DND-41 (cell line): ENCODE results near the gene KRT7.

ENCODE experiments used
- ATAC-seq: fragments of 200-7000 bp; cut with Tn5 transposase; 3 replicates; pipeline ENCODE4 v1.9.1; 2021; ENCODE audit warnings: low read depth; ENCODE audit not compliant: insufficient read depth
- DNase-seq: peaks from one replicate; pipeline ENCODE4 v3.0.0-alpha.2; 2020
- H2AFZ ChIP-seq: 2 replicates; pipeline ENCODE4 v1.6.0; 2012; ENCODE audit warnings: low read depth, low read length
- H3K27ac ChIP-seq: 2 replicates; pipeline ENCODE4 v1.5.1; 2012; ENCODE audit warnings: low read length, inconsistent platforms
- H3K27me3 ChIP-seq: fragments of 200-600 bp; sonication (generic); 2 replicates; pipeline ENCODE4 v1.6.0; 2012; ENCODE audit warnings: low read length, mild to moderate bottlenecking, inconsistent platforms; ENCODE audit not compliant: insufficient read depth, poor library complexity
- H3K36me3 ChIP-seq: 2 replicates; pipeline ENCODE4 v1.5.1; 2012; ENCODE audit warnings: low read length, inconsistent platforms; ENCODE audit not compliant: insufficient read depth
- H3K4me1 ChIP-seq: 2 replicates; pipeline ENCODE4 v1.5.1; 2012; ENCODE audit warnings: mild to moderate bottlenecking, low read length; ENCODE audit not compliant: insufficient read depth
- H3K4me2 ChIP-seq: 2 replicates; pipeline ENCODE4 v1.6.0; 2012; ENCODE audit warnings: mild to moderate bottlenecking, moderate library complexity, low read length, inconsistent platforms; ENCODE audit not compliant: insufficient read depth
- H3K4me3 ChIP-seq, 2 experiments: fragments of 200-600 bp in 1 of 2; shearing (Covaris generic) in 1 of 2; 2 replicates each; pipeline ENCODE4 v1.5.1; 2012 to 2016; ENCODE audit warnings: inconsistent platforms in 2 of 2, low read length in 2 of 2, mild to moderate bottlenecking in 2 of 2, low read depth in 1 of 2, moderate library complexity in 1 of 2
- H3K79me2 ChIP-seq: 2 replicates; pipeline ENCODE4 v1.6.0; 2012; ENCODE audit warnings: low read length, inconsistent platforms; ENCODE audit not compliant: insufficient read depth
- H3K9ac ChIP-seq: 2 replicates; pipeline ENCODE4 v1.6.0; 2012; ENCODE audit warnings: low read depth, mild to moderate bottlenecking, inconsistent platforms, low read length, moderate library complexity
- H3K9me3 ChIP-seq: 2 replicates; pipeline ENCODE4 v1.5.1; 2012; ENCODE audit warnings: low read length, moderate library complexity, mild to moderate bottlenecking, inconsistent platforms; ENCODE audit not compliant: insufficient read depth, severe bottlenecking
- H4K20me1 ChIP-seq: 2 replicates; pipeline ENCODE4 v1.6.0; 2012; ENCODE audit warnings: low read length; ENCODE audit not compliant: insufficient read depth
- CTCF ChIP-seq: IDR thresholded peaks from 2 replicates; pipeline ENCODE4 v1.5.1; 2012; ENCODE audit warnings: borderline replicate concordance, low read length, moderate library complexity, mild to moderate bottlenecking; ENCODE audit not compliant: poor library complexity, severe bottlenecking; ENCODE audit errors: extremely low read depth
- EZH2 ChIP-seq: IDR thresholded peaks from 3 replicates; pipeline ENCODE4 v1.6.1; 2012; ENCODE audit warnings: borderline replicate concordance, low read depth, mild to moderate bottlenecking, moderate library complexity, low read length, inconsistent platforms; ENCODE audit not compliant: severe bottlenecking

KRT7 gene

GRCh38 chr12:52277486-52278245 lies 44.6 kb downstream of the KRT7 start:
- ATAC-seq (no peak), DNase-seq (no peak)
- TF ChIP-seq CTCF (no peak), EZH2 (no peak)
- Histone ChIP-seq H3K36me3 (no peaks in the 10 kb centered on the region), H3K4me2 (no peak overlapping the region), H3K4me1 (peaks cover 3% of the 10 kb centered on the region; the same call in 1 of the 2 replicates), H3K79me2 (no peaks in the 10 kb centered on the region), H3K9me3 (no peaks in the 10 kb centered on the region), H2AFZ (no peak overlapping the region), H3K27ac (no peak overlapping the region), H4K20me1 (no peaks in the 10 kb centered on the region; the same call in 1 of the 2 replicates), H3K9ac (no peak overlapping the region), H3K27me3 (peaks cover 18% of the 10 kb centered on the region), H3K4me3 (no peak overlapping the region)

- no peak overlapping the region for H2AFZ ChIP-seq
- no peaks in the 10 kb centered on the region for H3K9me3 ChIP-seq
- H3K27ac ChIP-seq, result no peak overlapping the region
- H3K4me3 ChIP-seq, result no peak overlapping the region
- TF ChIP-seq EZH2 (no peak), CTCF (peak; percentile 92)
- H3K4me1 ChIP-seq, result peaks cover 3% of the 10 kb centered on the region; the same call in 1 of the 2 replicates
- H3K4me2 ChIP-seq, result peak overlapping the region; percentile 10; the same call in 1 of the 2 replicates
- H3K27me3 ChIP-seq, result peaks cover 18% of the 10 kb centered on the region
- ATAC-seq (peak; percentile 100), DNase-seq (peak; percentile 70)
- H3K9ac ChIP-seq, result no peak overlapping the region
- no peaks in the 10 kb centered on the region for H3K79me2 ChIP-seq
- no peaks in the 10 kb centered on the region; the same call in 1 of the 2 replicates for H4K20me1 ChIP-seq
- no peaks in the 10 kb centered on the region for H3K36me3 ChIP-seq
Observed at GRCh38 chr12:52278575-52279421, 45.8 kb downstream of the KRT7 start.

GRCh38 chr12:52279422-52280318 lies 46.6 kb downstream of the KRT7 start:
- H3K27ac ChIP-seq, result no peak overlapping the region
- H4K20me1 ChIP-seq, result no peaks in the 10 kb centered on the region; the same call in 1 of the 2 replicates
- TF ChIP-seq CTCF (no peak), EZH2 (no peak)
- H3K36me3 ChIP-seq, result no peaks in the 10 kb centered on the region
- H3K27me3 ChIP-seq, result peaks cover 14% of the 10 kb centered on the region
- H3K9ac ChIP-seq, result no peak overlapping the region
- DNase-seq, result no peak
- ATAC-seq, result no peak
- H3K4me2 ChIP-seq, result no peak overlapping the region
- no peak overlapping the region for H2AFZ ChIP-seq
- H3K4me1 ChIP-seq, result peaks cover 3% of the 10 kb centered on the region; the same call in 1 of the 2 replicates
- no peaks in the 10 kb centered on the region for H3K79me2 ChIP-seq
- H3K4me3 ChIP-seq, result no peak overlapping the region
- H3K9me3 ChIP-seq, result no peaks in the 10 kb centered on the region
